HepG2 (cell line): Measurements from ENCODE around the gene TMBIM6. TPM values are rescaled to one million over a fixed set of nuclear protein-coding genes. Genes with fewer than 3 reads are reported as not detected.

Experiments
- DNMT3B ChIP-seq: conservative IDR thresholded peaks from 2 replicates; pipeline ENCODE4 v1.6.1; 2016; ENCODE audit warnings: missing biosample characterization, control low read depth
- HOXA9 ChIP-seq: sonication (generic); formaldehyde crosslinking; IDR thresholded peaks from 2 replicates; pipeline ENCODE4 v1.8.1; 2022; ENCODE audit warnings: missing genetic modification reagents, mild to moderate bottlenecking, moderate library complexity, borderline replicate concordance
- JARID2 ChIP-seq: sonication (generic); formaldehyde crosslinking; IDR thresholded peaks from 2 replicates; pipeline ENCODE4 v1.8.1; 2023; ENCODE audit warnings: missing genetic modification reagents, inconsistent platforms; ENCODE audit not compliant: insufficient replicate concordance
- MEIS1 ChIP-seq: sonication (generic); formaldehyde crosslinking; IDR thresholded peaks from 2 replicates; pipeline ENCODE4 v1.9.0; 2021; ENCODE audit warnings: mild to moderate bottlenecking, missing genetic modification reagents, moderate library complexity, borderline replicate concordance
- NFRKB ChIP-seq: fragments of 450-650 bp; IDR thresholded peaks from 2 replicates; pipeline ENCODE4 v1.6.1; 2017
- PCBP1 ChIP-seq: fragments of 200-400 bp; formaldehyde crosslinking; IDR thresholded peaks from 2 replicates; pipeline ENCODE4 v1.6.1; 2017; ENCODE audit warnings: mild to moderate bottlenecking, low read depth, low read length, borderline replicate concordance
- PITX1 ChIP-seq: sonication (generic); formaldehyde crosslinking; IDR thresholded peaks from 2 replicates; pipeline ENCODE4 v1.5.1; 2020; ENCODE audit warnings: mild to moderate bottlenecking, missing genetic modification reagents
- POGZ ChIP-seq: sonication (generic); formaldehyde crosslinking; IDR thresholded peaks from 2 replicates; pipeline ENCODE4 v1.4.0; 2020; ENCODE audit warnings: mild to moderate bottlenecking, missing genetic modification reagents
- RAD51 ChIP-seq: fragments of 450-650 bp; IDR thresholded peaks from 2 replicates; pipeline ENCODE4 v1.6.1; 2016; ENCODE audit warnings: borderline replicate concordance
- SIX1 ChIP-seq: sonication (generic); formaldehyde crosslinking; IDR thresholded peaks from 2 replicates; pipeline ENCODE4 v1.4.0; 2020; ENCODE audit warnings: missing genetic modification reagents, borderline replicate concordance
- SOX5 ChIP-seq: IDR thresholded peaks from 2 replicates; pipeline ENCODE4 v1.6.1; 2016; ENCODE audit warnings: borderline replicate concordance
- STAG1 ChIP-seq: sonication (generic); formaldehyde crosslinking; IDR thresholded peaks from 2 replicates; pipeline ENCODE4 v1.4.0; 2020; ENCODE audit warnings: missing genetic modification reagents
- SYNCRIP ChIP-seq: fragments of 200-400 bp; formaldehyde crosslinking; IDR thresholded peaks from 2 replicates; pipeline ENCODE4 v1.6.1; 2018; ENCODE audit warnings: mild to moderate bottlenecking, low read depth, low read length; ENCODE audit not compliant: insufficient read depth
- TRIM24 ChIP-seq: sonication (generic); formaldehyde crosslinking; IDR thresholded peaks from 2 replicates; pipeline ENCODE4 v1.8.0; 2022; ENCODE audit warnings: mild to moderate bottlenecking, missing genetic modification reagents
- ZC3H4 ChIP-seq: sonication (generic); formaldehyde crosslinking; IDR thresholded peaks from 2 replicates; pipeline ENCODE4 v1.4.0; 2020; ENCODE audit warnings: missing genetic modification reagents, borderline replicate concordance
- ZFP1 ChIP-seq: IDR thresholded peaks from 2 replicates; pipeline ENCODE4 v1.6.1; 2016
- ZIK1 ChIP-seq: sonication (generic); formaldehyde crosslinking; IDR thresholded peaks from 2 replicates; pipeline ENCODE4 v1.5.0; 2020; ENCODE audit warnings: mild to moderate bottlenecking, low read depth, missing genetic modification reagents, borderline replicate concordance
- ZNF225 ChIP-seq: sonication (generic); formaldehyde crosslinking; IDR thresholded peaks from 2 replicates; pipeline ENCODE4 v1.4.0; 2020; ENCODE audit warnings: mild to moderate bottlenecking, missing genetic modification reagents
- ZNF24 ChIP-seq: fragments of 450-650 bp; IDR thresholded peaks from 2 replicates; pipeline ENCODE4 v1.6.1; 2017; ENCODE audit warnings: antibody characterized with exemption, mild to moderate bottlenecking
- ZNF263 ChIP-seq: sonication (generic); formaldehyde crosslinking; IDR thresholded peaks from 2 replicates; pipeline ENCODE4 v1.4.0; 2020; ENCODE audit warnings: missing genetic modification reagents
- ZNF558 ChIP-seq: sonication (generic); formaldehyde crosslinking; IDR thresholded peaks from 2 replicates; pipeline ENCODE4 v1.9.0; 2022; ENCODE audit warnings: mild to moderate bottlenecking, missing genetic modification reagents, borderline replicate concordance
- ZNF607 ChIP-seq: sonication (generic); formaldehyde crosslinking; IDR thresholded peaks from 2 replicates; pipeline ENCODE4 v1.5.1; 2020; ENCODE audit warnings: missing genetic modification reagents, mild to moderate bottlenecking, borderline replicate concordance
- ZNF792 ChIP-seq: IDR thresholded peaks from 2 replicates; pipeline ENCODE4 v1.6.1; 2016
- polyA plus RNA-seq, 8 experiments: library from polyadenylated mRNA; depleted of rRNA in 3 of 8; stranded (reverse) in 7 of 8; unstranded in 1 of 8; fragments of >200 nt; fragmentation: Illumina TruSeq in 4 of 8; extraction: Trizol in 4 of 8; gene quantifications; 2 replicates each; pipeline versions ENCODE4 v1.2.1 to v1.2.3, GENCODE V29; 2011 to 2016; ENCODE audit warnings: low read depth in 4 of 8, missing spikeins in 1 of 8, mixed read lengths in 1 of 8; ENCODE audit not compliant: insufficient read depth in 1 of 8
- total RNA-seq, 5 experiments: library from RNA; depleted of rRNA; stranded (reverse); fragments of >200 nt; fragmentation: Illumina TruSeq; extraction: Trizol; gene quantifications; 2 replicates each; pipeline ENCODE4 v1.2.3, GENCODE V29; 2016; ENCODE audit warnings: low read depth in 1 of 5
- TF ChIP-seq, protein P1 (sequence below): IDR thresholded peaks from 2 replicates; pipeline ENCODE4 v1.6.1; 2012; ENCODE audit warnings: low read length, improper control_type of control experiment
- TF ChIP-seq, protein P2 (sequence below): sonication (generic); formaldehyde crosslinking; IDR thresholded peaks from 2 replicates; pipeline ENCODE4 v1.4.0; 2020; ENCODE audit warnings: missing genetic modification reagents, borderline replicate concordance
- TF ChIP-seq, protein P3 (sequence below): sonication (generic); formaldehyde crosslinking; conservative IDR thresholded peaks from 2 replicates; pipeline ENCODE4 v1.8.0; 2022; ENCODE audit warnings: mild to moderate bottlenecking, moderate library complexity, missing genetic modification reagents

TMBIM6 gene
- total and polyA plus RNA-seq, 2 of the 13 experiments (the other 11 are each of a cell fraction or from before 2014, with no cell fraction given), result 412 to 468 TPM

DNA sequence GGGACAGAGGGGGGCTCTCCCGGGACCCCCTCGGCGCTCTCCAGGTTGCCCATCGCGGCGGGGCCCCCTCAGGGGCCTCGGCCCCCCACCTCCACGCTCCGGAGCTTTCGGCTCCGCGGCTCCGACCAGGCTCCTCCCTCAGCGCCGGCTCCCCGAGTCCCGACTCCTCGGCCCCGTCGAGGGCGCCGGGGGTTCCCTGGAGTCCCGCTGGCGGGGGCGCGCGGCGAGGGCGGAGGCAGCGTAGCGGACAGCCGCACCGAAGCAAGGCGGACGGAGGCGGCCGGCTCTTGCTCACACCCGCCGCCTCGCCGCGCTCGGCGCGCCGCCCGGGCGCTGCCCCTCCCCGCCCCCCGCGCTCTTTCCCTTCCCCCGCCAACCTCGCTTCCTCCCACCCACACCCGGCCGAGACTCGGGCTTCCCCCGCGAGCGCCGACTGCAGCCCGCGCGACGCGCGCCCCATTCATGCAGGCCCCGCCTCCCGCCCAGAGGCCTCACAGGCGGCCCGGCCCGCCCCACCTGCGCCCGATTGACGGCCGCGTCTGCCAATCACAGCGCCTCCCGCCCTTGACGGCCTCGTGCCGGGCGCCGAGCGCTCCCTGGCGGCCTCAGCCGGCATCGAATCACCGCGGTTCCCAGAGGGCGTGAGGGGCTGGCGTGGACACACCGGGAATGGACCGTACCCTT is 34.1 kb upstream of the TMBIM6 start, which contains the start of gene FMNL3 (continued):
- TF ChIP-seq ZNF607 (CRISPR knock-in tag), result peak; percentile 89
- no peak for TF ChIP-seq SIX1
- TF ChIP-seq, protein P1, sequence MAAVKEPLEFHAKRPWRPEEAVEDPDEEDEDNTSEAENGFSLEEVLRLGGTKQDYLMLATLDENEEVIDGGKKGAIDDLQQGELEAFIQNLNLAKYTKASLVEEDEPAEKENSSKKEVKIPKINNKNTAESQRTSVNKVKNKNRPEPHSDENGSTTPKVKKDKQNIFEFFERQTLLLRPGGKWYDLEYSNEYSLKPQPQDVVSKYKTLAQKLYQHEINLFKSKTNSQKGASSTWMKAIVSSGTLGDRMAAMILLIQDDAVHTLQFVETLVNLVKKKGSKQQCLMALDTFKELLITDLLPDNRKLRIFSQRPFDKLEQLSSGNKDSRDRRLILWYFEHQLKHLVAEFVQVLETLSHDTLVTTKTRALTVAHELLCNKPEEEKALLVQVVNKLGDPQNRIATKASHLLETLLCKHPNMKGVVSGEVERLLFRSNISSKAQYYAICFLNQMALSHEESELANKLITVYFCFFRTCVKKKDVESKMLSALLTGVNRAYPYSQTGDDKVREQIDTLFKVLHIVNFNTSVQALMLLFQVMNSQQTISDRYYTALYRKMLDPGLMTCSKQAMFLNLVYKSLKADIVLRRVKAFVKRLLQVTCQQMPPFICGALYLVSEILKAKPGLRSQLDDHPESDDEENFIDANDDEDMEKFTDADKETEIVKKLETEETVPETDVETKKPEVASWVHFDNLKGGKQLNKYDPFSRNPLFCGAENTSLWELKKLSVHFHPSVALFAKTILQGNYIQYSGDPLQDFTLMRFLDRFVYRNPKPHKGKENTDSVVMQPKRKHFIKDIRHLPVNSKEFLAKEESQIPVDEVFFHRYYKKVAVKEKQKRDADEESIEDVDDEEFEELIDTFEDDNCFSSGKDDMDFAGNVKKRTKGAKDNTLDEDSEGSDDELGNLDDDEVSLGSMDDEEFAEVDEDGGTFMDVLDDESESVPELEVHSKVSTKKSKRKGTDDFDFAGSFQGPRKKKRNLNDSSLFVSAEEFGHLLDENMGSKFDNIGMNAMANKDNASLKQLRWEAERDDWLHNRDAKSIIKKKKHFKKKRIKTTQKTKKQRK, result no peak
- TF ChIP-seq, protein P2, sequence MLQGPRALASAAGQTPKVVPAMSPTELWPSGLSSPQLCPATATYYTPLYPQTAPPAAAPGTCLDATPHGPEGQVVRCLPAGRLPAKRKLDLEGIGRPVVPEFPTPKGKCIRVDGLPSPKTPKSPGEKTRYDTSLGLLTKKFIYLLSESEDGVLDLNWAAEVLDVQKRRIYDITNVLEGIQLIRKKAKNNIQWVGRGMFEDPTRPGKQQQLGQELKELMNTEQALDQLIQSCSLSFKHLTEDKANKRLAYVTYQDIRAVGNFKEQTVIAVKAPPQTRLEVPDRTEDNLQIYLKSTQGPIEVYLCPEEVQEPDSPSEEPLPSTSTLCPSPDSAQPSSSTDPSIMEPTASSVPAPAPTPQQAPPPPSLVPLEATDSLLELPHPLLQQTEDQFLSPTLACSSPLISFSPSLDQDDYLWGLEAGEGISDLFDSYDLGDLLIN (CRISPR knock-in tag), result peak; percentile 94; the same call in 1 of the 2 replicates
- 0 out of 2 replicates have a peak, but pooled peaks have one; percentile 44 for TF ChIP-seq PITX1 (CRISPR knock-in tag)
- no peak for TF ChIP-seq RAD51
- peak; percentile 58 for TF ChIP-seq ZNF263 (CRISPR knock-in tag)
- no peak for TF ChIP-seq ZNF225 (CRISPR knock-in tag)
- no peak for TF ChIP-seq PCBP1
- TF ChIP-seq STAG1 (CRISPR knock-in tag), result peak; percentile 88
- TF ChIP-seq ZNF24, result no peak
- TF ChIP-seq ZNF558 (CRISPR knock-in tag), result no peak; the same call in 1 of the 2 replicates
- TF ChIP-seq, protein P3, sequence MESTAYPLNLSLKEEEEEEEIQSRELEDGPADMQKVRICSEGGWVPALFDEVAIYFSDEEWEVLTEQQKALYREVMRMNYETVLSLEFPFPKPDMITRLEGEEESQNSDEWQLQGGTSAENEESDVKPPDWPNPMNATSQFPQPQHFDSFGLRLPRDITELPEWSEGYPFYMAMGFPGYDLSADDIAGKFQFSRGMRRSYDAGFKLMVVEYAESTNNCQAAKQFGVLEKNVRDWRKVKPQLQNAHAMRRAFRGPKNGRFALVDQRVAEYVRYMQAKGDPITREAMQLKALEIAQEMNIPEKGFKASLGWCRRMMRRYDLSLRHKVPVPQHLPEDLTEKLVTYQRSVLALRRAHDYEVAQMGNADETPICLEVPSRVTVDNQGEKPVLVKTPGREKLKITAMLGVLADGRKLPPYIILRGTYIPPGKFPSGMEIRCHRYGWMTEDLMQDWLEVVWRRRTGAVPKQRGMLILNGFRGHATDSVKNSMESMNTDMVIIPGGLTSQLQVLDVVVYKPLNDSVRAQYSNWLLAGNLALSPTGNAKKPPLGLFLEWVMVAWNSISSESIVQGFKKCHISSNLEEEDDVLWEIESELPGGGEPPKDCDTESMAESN (CRISPR knock-in tag), result peak; percentile 91
- TF ChIP-seq SYNCRIP, result no peak
- TF ChIP-seq TRIM24, result no peak
- peak; percentile 75; the same call in 1 of the 2 replicates for TF ChIP-seq ZNF792 (CRISPR knock-in tag)
- TF ChIP-seq SOX5, result peak; percentile 57; the same call in 1 of the 2 replicates
- peak; percentile 90; the same call in 1 of the 2 replicates for TF ChIP-seq ZIK1 (CRISPR knock-in tag)
- TF ChIP-seq MEIS1 (CRISPR knock-in tag), result no peak
- TF ChIP-seq POGZ (CRISPR knock-in tag), result peak; percentile 37; the same call in 1 of the 2 replicates
- TF ChIP-seq ZFP1 (CRISPR knock-in tag), result no peak
- TF ChIP-seq HOXA9 (CRISPR knock-in tag), result peak; percentile 80; the same call in 1 of the 2 replicates
- TF ChIP-seq JARID2 (CRISPR knock-in tag), result peak; percentile 65
- no peak; the same call in 1 of the 2 replicates for TF ChIP-seq ZC3H4 (CRISPR knock-in tag)
- TF ChIP-seq DNMT3B (CRISPR knock-in tag), result no peak
- no peak for TF ChIP-seq NFRKB
